Measurements from ENCODE around the gene C4BPB. TPM values are rescaled to one million over a fixed set of nuclear protein-coding genes. Genes with fewer than 3 reads are reported as not detected.
A peak's percentile ranks its signal among the peaks of the same experiment; 100 is the strongest.

The C4BPB gene
- total RNA-seq, 1 donor from 2014 or later: 6.6 TPM

DNA sequence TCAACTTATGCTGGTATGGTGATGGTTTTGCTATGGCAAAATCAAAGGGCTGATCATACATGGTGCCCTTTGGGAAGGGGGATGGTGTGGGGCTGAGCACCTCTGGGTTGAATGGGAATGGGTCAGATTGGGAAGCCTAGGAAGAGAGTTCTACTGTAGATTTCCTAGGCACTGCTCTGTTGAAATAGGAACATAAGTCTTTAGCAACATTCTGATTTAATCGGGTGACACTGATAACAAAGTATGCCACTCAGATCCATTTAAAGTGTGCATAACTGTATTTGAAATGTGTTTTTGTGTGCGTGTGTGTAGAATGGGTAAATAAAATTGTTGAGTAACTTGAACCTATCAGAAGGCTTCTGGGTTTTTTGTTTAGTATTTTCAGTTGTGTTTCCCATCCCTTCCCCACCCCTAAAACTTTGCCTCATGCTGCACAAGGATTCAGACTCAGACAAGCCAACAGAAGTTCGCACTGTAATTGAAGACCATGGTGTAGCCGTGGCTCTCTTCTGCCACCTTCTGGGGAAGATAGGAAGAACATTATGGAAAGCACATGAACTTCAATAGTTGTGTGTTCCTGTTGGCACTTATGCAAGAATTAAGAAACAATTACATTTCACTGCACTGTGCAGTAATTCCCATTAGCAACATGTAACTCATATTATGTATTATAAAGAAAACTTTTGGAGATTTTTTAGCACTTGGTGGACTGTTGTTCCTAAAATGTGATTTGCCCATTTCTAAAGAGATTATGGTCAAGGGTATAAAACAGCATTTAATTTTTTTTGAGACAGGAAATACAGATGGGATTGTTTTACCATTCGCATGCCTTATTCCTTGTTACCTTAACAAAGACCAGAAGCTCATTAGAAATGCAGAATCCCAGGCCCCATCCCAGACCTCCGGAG, 10.9 kb upstream of the C4BPB start:
- peak; percentile 74 for DNase-seq (ENCODE audit: low spot score)
- H3K27ac Mint-ChIP-seq (ENCODE audit: unreplicated experiment): no peak overlapping the region
- no peak overlapping the region for H3K4me3 Mint-ChIP-seq (ENCODE audit: unreplicated experiment)
- TF ChIP-seq, protein P1, sequence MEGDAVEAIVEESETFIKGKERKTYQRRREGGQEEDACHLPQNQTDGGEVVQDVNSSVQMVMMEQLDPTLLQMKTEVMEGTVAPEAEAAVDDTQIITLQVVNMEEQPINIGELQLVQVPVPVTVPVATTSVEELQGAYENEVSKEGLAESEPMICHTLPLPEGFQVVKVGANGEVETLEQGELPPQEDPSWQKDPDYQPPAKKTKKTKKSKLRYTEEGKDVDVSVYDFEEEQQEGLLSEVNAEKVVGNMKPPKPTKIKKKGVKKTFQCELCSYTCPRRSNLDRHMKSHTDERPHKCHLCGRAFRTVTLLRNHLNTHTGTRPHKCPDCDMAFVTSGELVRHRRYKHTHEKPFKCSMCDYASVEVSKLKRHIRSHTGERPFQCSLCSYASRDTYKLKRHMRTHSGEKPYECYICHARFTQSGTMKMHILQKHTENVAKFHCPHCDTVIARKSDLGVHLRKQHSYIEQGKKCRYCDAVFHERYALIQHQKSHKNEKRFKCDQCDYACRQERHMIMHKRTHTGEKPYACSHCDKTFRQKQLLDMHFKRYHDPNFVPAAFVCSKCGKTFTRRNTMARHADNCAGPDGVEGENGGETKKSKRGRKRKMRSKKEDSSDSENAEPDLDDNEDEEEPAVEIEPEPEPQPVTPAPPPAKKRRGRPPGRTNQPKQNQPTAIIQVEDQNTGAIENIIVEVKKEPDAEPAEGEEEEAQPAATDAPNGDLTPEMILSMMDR (IDR thresholded peaks at IDR 0.05; ENCODE audit: unreplicated experiment): peak; percentile 75
- H3K9me3 Mint-ChIP-seq (ENCODE audit: unreplicated experiment): no peaks in the 10 kb centered on the region
- no peaks in the 10 kb centered on the region for H3K36me3 Mint-ChIP-seq (ENCODE audit: low read depth, unreplicated experiment)
- H3K4me1 Mint-ChIP-seq (ENCODE audit: unreplicated experiment): no peaks in the 10 kb centered on the region
- H3K27me3 Mint-ChIP-seq (ENCODE audit: unreplicated experiment): no peaks in the 10 kb centered on the region

DNA sequence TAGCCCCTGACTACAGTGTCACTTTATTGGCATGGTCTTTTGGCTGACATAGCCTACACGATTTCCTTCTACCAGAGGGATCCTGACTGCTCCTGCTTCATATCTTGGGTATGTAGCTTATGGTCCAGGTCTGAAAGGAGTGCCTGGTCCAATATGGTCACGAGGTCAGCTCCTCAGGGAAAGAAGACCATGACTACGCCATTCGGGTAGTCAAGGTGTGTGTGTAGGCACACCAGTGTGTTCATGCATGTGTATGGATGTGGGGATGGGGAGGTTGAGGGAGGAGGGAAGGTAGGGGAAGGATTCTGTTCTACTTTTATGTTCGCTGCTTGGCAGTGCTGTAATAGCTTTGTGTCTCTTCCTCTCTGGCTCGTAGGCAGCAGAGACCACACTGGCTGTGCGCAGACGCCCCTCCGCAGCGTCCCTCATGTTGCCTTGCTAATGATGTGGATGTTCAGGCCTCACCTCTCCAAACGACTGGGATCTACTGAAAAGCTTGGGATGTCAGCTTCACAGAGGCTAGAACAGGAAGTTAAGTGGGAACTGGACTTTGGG, 10.0 kb upstream of the C4BPB start:
- H3K27ac Mint-ChIP-seq (ENCODE audit: unreplicated experiment): no peak overlapping the region
- H3K4me1 Mint-ChIP-seq (ENCODE audit: unreplicated experiment): peaks cover 7% of the 10 kb centered on the region
- TF ChIP-seq, protein P1 (IDR thresholded peaks at IDR 0.05; ENCODE audit: unreplicated experiment): no peak
- DNase-seq (ENCODE audit: low spot score): no peak
- no peaks in the 10 kb centered on the region for H3K36me3 Mint-ChIP-seq (ENCODE audit: low read depth, unreplicated experiment)
- no peak overlapping the region for H3K4me3 Mint-ChIP-seq (ENCODE audit: unreplicated experiment)
- H3K27me3 Mint-ChIP-seq (ENCODE audit: unreplicated experiment): no peaks in the 10 kb centered on the region
- no peaks in the 10 kb centered on the region for H3K9me3 Mint-ChIP-seq (ENCODE audit: unreplicated experiment)

DNA sequence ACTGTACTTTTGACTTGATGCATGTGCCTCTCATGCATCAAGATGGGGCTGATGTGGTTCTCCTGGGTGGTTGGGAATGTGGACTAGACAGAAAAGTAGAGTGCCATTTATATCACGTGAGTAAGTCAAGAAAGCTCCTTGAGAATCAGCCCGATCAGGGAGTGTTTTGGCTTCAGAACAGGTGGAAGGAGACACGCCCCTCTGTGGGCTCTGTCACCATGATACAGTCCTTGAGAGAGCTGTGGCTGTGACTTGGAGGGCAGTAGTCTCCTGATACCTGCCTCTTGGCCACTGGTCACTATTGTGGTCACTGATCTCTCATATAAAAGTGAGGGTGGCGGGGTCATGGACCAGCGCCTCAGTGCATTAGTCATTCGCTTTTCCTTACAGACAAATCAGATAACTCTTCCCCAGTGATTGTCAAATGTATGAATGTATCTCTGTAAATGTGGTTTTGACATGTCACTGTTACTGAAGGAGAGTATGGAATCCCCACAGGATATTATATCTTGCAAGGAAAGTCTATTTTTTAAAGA, 8.9 kb upstream of the C4BPB start:
- H3K27me3 Mint-ChIP-seq (ENCODE audit: unreplicated experiment): no peaks in the 10 kb centered on the region
- H3K4me3 Mint-ChIP-seq (ENCODE audit: unreplicated experiment): no peak overlapping the region
- peaks cover 15% of the 10 kb centered on the region for H3K4me1 Mint-ChIP-seq (ENCODE audit: unreplicated experiment)
- no peak for DNase-seq (ENCODE audit: low spot score)
- H3K9me3 Mint-ChIP-seq (ENCODE audit: unreplicated experiment): no peaks in the 10 kb centered on the region
- TF ChIP-seq, protein P1 (IDR thresholded peaks at IDR 0.05; ENCODE audit: unreplicated experiment): no peak
- H3K27ac Mint-ChIP-seq (ENCODE audit: unreplicated experiment): no peak overlapping the region
- H3K36me3 Mint-ChIP-seq (ENCODE audit: low read depth, unreplicated experiment): no peaks in the 10 kb centered on the region

DNA sequence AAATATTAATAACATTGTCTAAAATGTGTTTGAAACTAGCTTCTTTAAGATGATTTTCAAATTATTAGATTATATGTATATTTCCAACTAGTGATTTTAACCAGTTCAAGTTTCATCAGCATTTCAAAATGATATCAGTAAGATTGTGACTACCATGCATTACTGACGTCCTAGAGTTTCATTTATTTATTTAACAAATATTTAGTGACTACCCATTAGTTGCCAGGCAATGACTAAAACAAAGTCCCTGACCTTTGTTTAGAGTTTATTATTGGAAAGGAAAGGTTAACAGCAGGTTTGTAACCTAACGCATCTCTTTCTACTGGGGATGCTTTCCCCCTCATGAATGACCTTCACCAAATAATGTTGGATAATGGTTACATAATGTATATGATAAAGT, 7.6 kb upstream of the C4BPB start:
- DNase-seq (ENCODE audit: low spot score): no peak
- TF ChIP-seq, protein P1 (IDR thresholded peaks at IDR 0.05; ENCODE audit: unreplicated experiment): no peak
- peaks cover 23% of the 10 kb centered on the region for H3K4me1 Mint-ChIP-seq (ENCODE audit: unreplicated experiment)
- no peak overlapping the region for H3K27ac Mint-ChIP-seq (ENCODE audit: unreplicated experiment)
- H3K36me3 Mint-ChIP-seq (ENCODE audit: low read depth, unreplicated experiment): no peaks in the 10 kb centered on the region
- no peaks in the 10 kb centered on the region for H3K9me3 Mint-ChIP-seq (ENCODE audit: unreplicated experiment)
- no peak overlapping the region for H3K4me3 Mint-ChIP-seq (ENCODE audit: unreplicated experiment)
- no peaks in the 10 kb centered on the region for H3K27me3 Mint-ChIP-seq (ENCODE audit: unreplicated experiment)

DNA sequence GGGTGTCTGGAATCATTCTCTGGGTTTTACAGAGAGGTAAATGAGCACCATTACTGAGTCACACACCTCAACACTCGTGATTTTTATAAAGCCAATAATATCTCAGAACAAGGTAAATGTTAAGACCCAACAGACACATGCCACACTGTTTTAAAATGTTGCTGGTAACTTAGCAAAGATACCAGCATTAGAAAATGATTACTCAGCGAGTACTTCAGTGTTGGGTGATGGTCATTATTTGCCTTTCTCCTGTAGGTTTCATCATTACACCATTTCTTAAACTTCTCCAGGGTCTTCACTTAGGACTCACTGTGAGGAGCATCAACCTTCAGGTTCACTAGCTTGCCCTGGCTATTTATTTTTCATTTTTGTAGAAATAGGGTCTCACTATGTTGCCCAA, 6.9 kb upstream of the C4BPB start:
- Mint-ChIP-seq H3K27ac (ENCODE audit: unreplicated experiment) (no peak overlapping the region), H3K36me3 (ENCODE audit: low read depth, unreplicated experiment) (no peaks in the 10 kb centered on the region), H3K9me3 (ENCODE audit: unreplicated experiment) (no peaks in the 10 kb centered on the region), H3K4me3 (ENCODE audit: unreplicated experiment) (no peak overlapping the region), H3K27me3 (ENCODE audit: unreplicated experiment) (no peaks in the 10 kb centered on the region), H3K4me1 (ENCODE audit: unreplicated experiment) (peaks cover 26% of the 10 kb centered on the region)
- TF ChIP-seq, protein P1 (IDR thresholded peaks at IDR 0.05; ENCODE audit: unreplicated experiment): no peak
- DNase-seq (ENCODE audit: low spot score): no peak
